Caki2 (cell line): Measurements from ENCODE around the gene ANO7. TPM values are rescaled to one million over a fixed set of nuclear protein-coding genes. Genes with fewer than 3 reads are reported as not detected.
A peak's percentile ranks its signal among the peaks of the same experiment; 100 is the strongest.

Source experiments
- DNase-seq: peaks from one replicate; pipeline ENCODE4 v3.0.0-alpha.2; 2015; ENCODE audit warnings: low read depth
- in situ Hi-C: cut with HindIII; loops from 2 replicates; pipeline ENCODE4 v1.10.0; 2016; ENCODE audit warnings: low sequenced_read_pairs, low pct_unique_long_range_greater_than_20kb, mixed read lengths
- total RNA-seq: library from RNA; depleted of rRNA; stranded (reverse); fragments of >200 nt; shearing (Covaris generic); gene quantifications from 2 replicates; pipeline ENCODE4 v1.2.3, GENCODE V29; 2014; ENCODE audit warnings: low replicate concordance

The ANO7 gene
- total RNA-seq, 1 experiment from 2014 or later = 1.1 TPM

GRCh38 chr2:241154915-241155314 is 33.6 kb upstream of the ANO7 start:
- in situ Hi-C loops = no loop called here
- no peak for DNase-seq

GRCh38 chr2:241155936-241156335 is 32.5 kb upstream of the ANO7 start:
- in situ Hi-C loops = no loop called here
- DNase-seq = no peak

- DNase-seq = no peak
- in situ Hi-C loops = no loop called here
These were observed 31.5 kb upstream of the ANO7 start for GRCh38 chr2:241156971-241157441.

DNA sequence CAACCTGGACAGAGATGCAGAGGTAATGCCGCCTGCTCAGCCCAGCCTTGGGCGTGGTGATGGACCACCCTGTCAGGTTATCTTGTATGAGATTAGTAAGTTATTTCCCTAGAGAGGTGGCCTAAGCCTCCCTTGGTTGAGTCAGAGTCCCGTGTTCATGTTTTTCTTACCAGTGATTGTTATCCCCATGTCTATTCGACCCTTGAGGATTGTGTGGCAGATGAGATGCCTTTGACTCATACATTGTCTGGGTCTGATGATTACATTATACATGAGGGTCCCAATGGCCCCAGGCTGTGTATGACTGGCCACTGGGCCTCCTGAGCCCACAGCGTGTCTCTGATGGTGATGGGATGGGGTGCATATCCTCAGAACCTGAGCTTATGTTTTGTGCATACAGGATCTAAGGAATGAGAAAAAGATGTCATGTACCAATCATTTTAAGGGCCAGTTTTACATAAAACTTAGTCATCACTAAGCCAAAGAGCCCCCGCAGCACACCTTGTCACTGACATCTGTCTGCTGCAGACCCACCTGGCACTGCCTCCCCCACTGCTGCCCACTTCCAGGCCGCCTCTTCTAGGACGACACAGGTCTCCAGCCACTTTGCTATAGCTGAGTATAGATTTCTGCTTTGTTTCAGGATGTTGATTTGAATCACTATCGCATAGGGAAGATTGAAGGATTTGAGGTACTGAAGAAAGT is 30.5 kb upstream of the ANO7 start:
- in situ Hi-C loops = no loop called here
- DNase-seq = peak; percentile 22

- in situ Hi-C loops = no loop called here
These were observed 30.0 kb upstream of the ANO7 start for GRCh38 chr2:241158546-241158900.

GRCh38 chr2:241159116-241159515 is 29.4 kb upstream of the ANO7 start:
- in situ Hi-C loops = no loop called here
- DNase-seq = no peak

More at GRCh38 chr2:241158546-241158900, 30.0 kb upstream of the ANO7 start:
- DNase-seq = no peak

DNA sequence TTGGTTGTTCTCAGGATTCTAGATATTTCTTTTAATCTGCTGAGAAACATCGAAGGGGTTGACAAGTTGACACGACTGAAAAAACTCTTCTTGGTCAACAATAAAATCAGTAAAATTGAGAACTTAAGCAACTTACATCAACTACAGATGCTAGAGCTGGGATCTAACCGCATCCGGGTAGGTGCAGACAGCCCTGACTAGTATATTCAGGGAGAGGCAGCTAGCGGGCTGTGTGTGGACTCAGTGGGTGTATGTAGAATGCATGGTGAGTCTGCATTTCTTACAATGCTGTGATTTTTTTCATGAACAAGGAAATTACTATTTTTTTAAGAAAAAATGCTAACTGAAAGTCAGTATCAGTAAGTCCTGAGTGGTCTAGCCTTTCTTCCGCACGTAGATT is 28.2 kb upstream of the ANO7 start:
- no peak for DNase-seq
- in situ Hi-C loops = no loop called here

GRCh38 chr2:241161646-241162281 is 26.7 kb upstream of the ANO7 start:
- no peak for DNase-seq
- in situ Hi-C loops = no loop called here

DNA sequence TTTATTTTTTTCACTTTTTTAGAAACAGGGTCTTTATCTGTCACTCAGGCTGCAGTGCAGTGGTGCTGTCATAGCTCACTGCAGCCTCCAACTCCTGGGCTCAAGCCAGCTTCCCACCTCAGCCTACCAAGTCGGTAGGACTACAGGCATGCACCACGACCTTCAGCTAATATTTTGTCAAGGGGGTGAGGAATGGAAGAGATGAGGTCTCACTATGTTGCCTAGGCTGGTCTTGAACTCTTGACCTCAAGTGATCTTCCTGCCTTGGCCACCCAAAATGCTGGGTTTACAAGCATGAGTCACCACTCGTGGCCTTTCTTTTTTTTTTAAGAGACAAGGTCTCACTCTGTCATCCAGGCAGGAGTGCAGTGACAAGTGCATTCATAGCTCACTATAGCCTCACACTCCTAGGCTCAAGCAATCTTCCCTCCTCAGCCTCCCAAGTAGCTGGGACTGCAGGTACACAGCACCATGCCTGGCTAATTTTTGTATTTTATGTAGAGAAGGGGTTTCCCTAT is 24.8 kb upstream of the ANO7 start:
- in situ Hi-C loops = no loop called here
- DNase-seq = no peak

DNA sequence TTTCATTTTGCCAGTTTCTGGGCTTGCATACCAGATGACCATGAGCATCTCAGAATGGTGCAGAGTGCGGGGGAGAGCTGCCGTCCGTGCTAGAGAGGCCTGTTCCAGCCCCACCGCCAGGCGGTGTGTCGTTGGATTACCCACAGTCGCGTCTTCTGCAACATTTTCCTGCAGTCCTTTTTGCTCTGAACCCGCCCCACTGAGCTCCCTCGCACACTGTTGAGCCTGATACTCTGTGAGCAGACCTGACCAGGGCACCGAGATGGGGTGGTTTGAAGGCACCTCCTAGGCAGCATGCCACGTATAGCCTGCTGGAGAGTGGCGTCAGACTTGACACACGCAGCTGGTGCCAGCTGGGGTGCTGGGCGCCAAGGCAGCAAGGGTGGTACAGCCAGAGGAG is 20.1 kb upstream of the ANO7 start:
- in situ Hi-C loops = no loop called here
- no peak for DNase-seq

DNA sequence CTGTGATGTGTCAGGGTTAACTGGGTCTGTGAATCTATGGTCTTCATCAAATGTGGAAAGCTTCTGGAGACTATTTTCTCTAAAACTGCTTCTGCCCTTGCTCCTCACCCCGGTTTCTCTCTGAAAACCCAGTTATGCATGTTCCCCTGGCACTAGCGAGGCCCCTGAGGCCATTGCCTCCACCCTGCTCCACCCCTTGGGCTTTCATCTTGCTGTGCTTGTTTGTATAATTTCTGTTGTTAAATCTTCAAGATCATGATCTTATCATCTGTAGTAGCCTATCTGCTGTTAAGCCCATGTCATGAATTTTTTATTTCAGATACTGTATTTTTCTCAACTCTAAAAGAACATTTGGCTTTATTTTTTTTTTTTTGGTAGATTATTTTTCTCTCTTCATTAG is 14.9 kb upstream of the ANO7 start:
- in situ Hi-C loops = no loop called here
- no peak for DNase-seq

DNA sequence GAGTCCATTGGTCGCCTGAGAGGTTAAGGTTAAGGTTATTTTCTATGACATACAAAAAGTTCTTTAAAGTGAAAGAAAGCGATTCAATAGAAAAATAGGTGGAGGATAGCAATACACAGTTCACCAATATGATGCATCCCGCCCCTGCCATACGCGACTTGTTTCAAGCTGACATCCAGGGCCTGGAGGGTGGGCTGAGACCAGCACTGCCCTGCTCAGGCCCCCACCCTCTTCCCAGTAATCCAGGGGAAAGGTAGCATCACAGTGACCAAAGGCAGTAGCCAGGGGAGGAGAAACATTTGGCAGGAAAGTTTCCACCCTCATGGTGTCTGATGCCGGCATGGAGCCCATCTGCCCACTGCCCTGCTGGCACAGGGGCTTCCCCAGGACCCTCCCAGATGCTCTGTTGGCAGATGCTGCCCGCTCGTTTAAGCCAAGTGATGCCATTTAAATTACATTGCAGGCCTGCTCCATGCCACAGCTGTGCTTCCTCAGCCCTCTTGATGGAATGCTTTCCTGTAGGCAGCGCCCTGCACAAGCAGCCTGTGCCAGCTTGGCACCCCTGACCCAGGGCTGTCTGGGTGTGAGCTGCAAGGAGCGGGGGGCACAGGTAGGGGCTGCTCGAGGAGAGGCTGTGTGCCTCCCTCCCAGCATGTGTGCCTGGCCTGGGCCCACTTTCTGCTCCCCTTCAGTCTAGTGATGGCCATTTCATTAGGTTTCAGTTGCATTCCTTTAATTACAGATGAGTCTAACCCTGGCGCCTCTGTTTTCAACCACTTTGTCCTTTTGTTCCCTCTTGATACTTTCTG is 10.7 kb upstream of the ANO7 start:
- DNase-seq = no peak
- in situ Hi-C loops = no loop called here

GRCh38 chr2:241178961-241179360 is 9.5 kb upstream of the ANO7 start:
- in situ Hi-C loops = no loop called here

GRCh38 chr2:241179899-241180298 is 8.6 kb upstream of the ANO7 start:
- in situ Hi-C loops = no loop called here
- no peak for DNase-seq

More at GRCh38 chr2:241178961-241179360, 9.5 kb upstream of the ANO7 start:
- DNase-seq = no peak

DNA sequence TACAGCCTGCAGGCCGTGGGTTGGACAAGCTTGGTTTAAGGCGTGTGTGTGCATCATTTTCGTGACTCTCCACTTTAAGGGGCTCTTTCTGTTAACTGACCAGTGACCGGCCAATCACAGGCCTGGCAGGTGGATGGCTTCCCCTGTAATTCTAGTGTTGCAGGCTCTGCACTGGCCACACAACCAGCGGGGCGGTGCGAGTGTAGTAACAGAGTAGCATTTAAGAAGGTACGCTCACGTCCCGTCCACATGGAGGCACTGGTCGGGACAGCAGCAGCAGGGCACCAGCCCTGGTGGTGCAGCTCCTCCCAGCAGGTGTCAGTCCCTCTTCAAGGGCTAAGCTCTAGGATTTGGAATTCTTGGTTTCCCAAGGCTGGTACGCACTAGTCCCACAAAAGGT is 8.0 kb upstream of the ANO7 start:
- no peak for DNase-seq
- in situ Hi-C loops = no loop called here

GRCh38 chr2:241182126-241182525 is 6.4 kb upstream of the ANO7 start:
- DNase-seq = no peak
- in situ Hi-C loops = no loop called here

- no peak for DNase-seq
- in situ Hi-C loops = no loop called here
These were observed 5.8 kb upstream of the ANO7 start for GRCh38 chr2:241182531-241183133.

- in situ Hi-C loops = no loop called here
- DNase-seq = no peak
These were observed 5.3 kb upstream of the ANO7 start for GRCh38 chr2:241183221-241183620.

GRCh38 chr2:241184901-241185300 is 3.6 kb upstream of the ANO7 start:
- no peak for DNase-seq
- in situ Hi-C loops = no loop called here
